PC-9 (cell line): ENCODE measurements around the gene SELPLG. TPM values are rescaled to one million over a fixed set of nuclear protein-coding genes. Genes with fewer than 3 reads are reported as not detected.

Experiments
- BruUV-seq: library from RNA; stranded (reverse); fragments of 400-500 nt; replicated peaks from 2 replicates; lab custom pipeline; 2021; lab: Mats Ljungman, UMichigan
- CTCF ChIA-PET: fragments of 300-600 bp; sonication (Branson Sonifier 250); formaldehyde crosslinking; loops from one replicate; lab custom pipeline; 2022; ENCODE audit warnings: antibody characterized with exemption; lab: Charles Lee
- POLR2A ChIA-PET: fragments of 300-600 bp; sonication (Branson Sonifier 250); formaldehyde crosslinking; loops from one replicate; lab custom pipeline; 2022; ENCODE audit warnings: antibody characterized with exemption; ENCODE audit not compliant: unreplicated experiment; lab: Charles Lee
- DNase-seq, 2 experiments: peaks; one replicate each; pipeline versions ENCODE4 v3.0.0 to v3.0.0-alpha.2; 2015 to 2022; ENCODE audit warnings: mixed read lengths in 1 of 2
- H2AFZ ChIP-seq: fragments of 200-600 bp; sonication (generic); 2 replicates; pipeline ENCODE4 v1.8.1; 2017; ENCODE audit warnings: antibody characterized with exemption
- H3F3A ChIP-seq: fragments of 200-600 bp; sonication (generic); 2 replicates; pipeline ENCODE4 v1.8.1; 2017; ENCODE audit warnings: antibody characterized with exemption, mild to moderate bottlenecking, low read depth; ENCODE audit not compliant: insufficient read depth
- H3K27ac ChIP-seq: fragments of 200-600 bp; sonication (generic); 2 replicates; pipeline ENCODE4 v1.6.1; 2016; ENCODE audit warnings: mixed run types
- H3K27me3 ChIP-seq: fragments of 200-600 bp; sonication (generic); 2 replicates; pipeline ENCODE4 v1.6.1; 2016; ENCODE audit warnings: low read depth, mixed run types; ENCODE audit not compliant: insufficient read depth
- H3K36me3 ChIP-seq: fragments of 200-600 bp; sonication (generic); 2 replicates; pipeline ENCODE4 v1.6.1; 2016; ENCODE audit warnings: low read depth, mixed run types
- H3K4me1 ChIP-seq: fragments of 200-600 bp; sonication (generic); replicated peaks from 2 replicates; pipeline ENCODE4 v1.6.1; 2016; ENCODE audit warnings: mixed run types; ENCODE audit not compliant: insufficient read depth
- H3K4me2 ChIP-seq: fragments of 200-600 bp; sonication (generic); 2 replicates; pipeline ENCODE4 v1.6.1; 2017; ENCODE audit warnings: mixed run types
- H3K4me3 ChIP-seq: fragments of 200-600 bp; sonication (generic); 2 replicates; pipeline ENCODE4 v1.6.1; 2016; ENCODE audit warnings: mixed run types
- H3K79me2 ChIP-seq: fragments of 200-600 bp; sonication (generic); 2 replicates; pipeline ENCODE4 v1.6.1; 2017; ENCODE audit warnings: low read depth, mixed run types
- H3K9me2 ChIP-seq: fragments of 200-600 bp; sonication (generic); 2 replicates; pipeline ENCODE4 v1.8.1; 2017; ENCODE audit warnings: mild to moderate bottlenecking; ENCODE audit not compliant: insufficient read depth
- H3K9me3 ChIP-seq: fragments of 200-600 bp; sonication (generic); 2 replicates; pipeline ENCODE4 v1.8.1; 2016; ENCODE audit warnings: low read depth; ENCODE audit not compliant: insufficient read depth
- H4K20me1 ChIP-seq: fragments of 200-600 bp; sonication (generic); 2 replicates; pipeline ENCODE4 v1.8.1; 2017; ENCODE audit not compliant: insufficient read depth
- EZH2 ChIP-seq: fragments of 200-600 bp; sonication (generic); IDR thresholded peaks from 2 replicates; pipeline ENCODE4 v1.8.0; 2017; ENCODE audit warnings: antibody characterized with exemption, low read depth
- intact Hi-C: fragments of 100-400 bp; cut with micrococcal nuclease; formaldehyde crosslinking; loops from one replicate; pipeline ENCODE4 v1.10.0; 2022; ENCODE audit not compliant: unreplicated experiment
- total RNA-seq: library from RNA; stranded (reverse); gene quantifications from 2 replicates; pipeline ENCODE4 v1.2.3, GENCODE V29; 2021
- TF ChIP-seq, protein P1 (sequence below): fragments of 200-600 bp; sonication (generic); conservative IDR thresholded peaks from 2 replicates; pipeline ENCODE4 v1.6.1; 2017; ENCODE audit warnings: mixed run types, antibody characterized with exemption, mild to moderate bottlenecking, moderate library complexity

The SELPLG gene
- total RNA-seq, 1 experiment from 2014 or later: 0.96 TPM

DNA sequence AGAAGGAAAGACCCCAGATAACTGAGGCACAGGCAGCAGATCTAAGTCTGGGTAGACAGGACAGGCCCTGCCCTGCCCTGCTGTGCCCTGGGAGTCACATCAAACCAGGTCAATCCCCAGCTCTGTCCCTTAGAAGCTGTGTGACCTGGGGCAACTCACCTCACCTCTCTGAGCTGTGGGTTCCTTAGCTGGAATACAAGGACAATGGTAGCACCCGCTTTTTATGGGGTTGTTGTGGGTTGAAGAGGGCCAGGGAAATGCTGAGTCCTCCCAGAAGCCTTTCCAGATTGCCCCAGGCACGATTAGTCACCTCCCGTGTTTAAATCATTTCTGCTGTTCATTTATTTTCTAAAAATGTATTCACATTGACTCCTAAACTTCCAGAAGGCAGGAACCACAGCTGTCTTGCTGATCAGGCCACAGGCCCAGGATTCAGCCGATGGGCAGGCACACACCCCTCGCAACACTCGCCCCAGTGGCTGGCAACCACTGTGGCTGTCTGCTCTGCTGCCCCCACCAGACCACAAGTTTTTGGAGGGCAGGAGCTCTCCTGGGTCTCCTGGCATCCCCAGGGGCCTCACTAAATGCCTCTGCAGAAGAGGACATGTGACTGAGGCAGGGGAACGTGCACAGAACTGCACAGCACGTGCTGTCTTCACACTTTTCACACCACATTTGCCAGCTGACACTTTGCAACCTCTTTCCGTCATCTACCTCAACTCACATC is 3.0 kb downstream of the SELPLG start:
- peaks cover 38% of the 10 kb centered on the region for H3K4me1 ChIP-seq
- TF ChIP-seq, protein P1, sequence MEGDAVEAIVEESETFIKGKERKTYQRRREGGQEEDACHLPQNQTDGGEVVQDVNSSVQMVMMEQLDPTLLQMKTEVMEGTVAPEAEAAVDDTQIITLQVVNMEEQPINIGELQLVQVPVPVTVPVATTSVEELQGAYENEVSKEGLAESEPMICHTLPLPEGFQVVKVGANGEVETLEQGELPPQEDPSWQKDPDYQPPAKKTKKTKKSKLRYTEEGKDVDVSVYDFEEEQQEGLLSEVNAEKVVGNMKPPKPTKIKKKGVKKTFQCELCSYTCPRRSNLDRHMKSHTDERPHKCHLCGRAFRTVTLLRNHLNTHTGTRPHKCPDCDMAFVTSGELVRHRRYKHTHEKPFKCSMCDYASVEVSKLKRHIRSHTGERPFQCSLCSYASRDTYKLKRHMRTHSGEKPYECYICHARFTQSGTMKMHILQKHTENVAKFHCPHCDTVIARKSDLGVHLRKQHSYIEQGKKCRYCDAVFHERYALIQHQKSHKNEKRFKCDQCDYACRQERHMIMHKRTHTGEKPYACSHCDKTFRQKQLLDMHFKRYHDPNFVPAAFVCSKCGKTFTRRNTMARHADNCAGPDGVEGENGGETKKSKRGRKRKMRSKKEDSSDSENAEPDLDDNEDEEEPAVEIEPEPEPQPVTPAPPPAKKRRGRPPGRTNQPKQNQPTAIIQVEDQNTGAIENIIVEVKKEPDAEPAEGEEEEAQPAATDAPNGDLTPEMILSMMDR: no peak
- no peak for TF ChIP-seq EZH2
- intact Hi-C loops: no loop called here
- no peaks in the 10 kb centered on the region for H3K36me3 ChIP-seq
- peaks cover 30% of the 10 kb centered on the region for H3F3A ChIP-seq
- BruUV-seq: no TSS peak
- no peaks in the 10 kb centered on the region for H3K27me3 ChIP-seq
- peak overlapping the region; percentile 40; the same call in 1 of the 2 replicates for H3K27ac ChIP-seq
- H3K9me2 ChIP-seq: no peaks in the 10 kb centered on the region
- no peaks in the 10 kb centered on the region for H3K9me3 ChIP-seq
- no peak overlapping the region for H2AFZ ChIP-seq
- ChIA-PET POLR2A (interaction anchor here (0.5 to 0.7 kb wide), 3 partner anchors 15 to 68 kb away, joined by 3 to 7 read pairs (median 6); partner anchors contain the start of gene ISCU), CTCF (interaction anchor here (0.7 kb wide), 1 partner anchor 74 kb away, joined by 4 read pairs; no protein-coding TSS in a partner anchor)
- peak overlapping the region; percentile 62 for H3K4me2 ChIP-seq
- H4K20me1 ChIP-seq: no peaks in the 10 kb centered on the region
- peak; percentile 49 to 74 for DNase-seq
- H3K4me3 ChIP-seq: no peak overlapping the region
- H3K79me2 ChIP-seq: no peaks in the 10 kb centered on the region

DNA sequence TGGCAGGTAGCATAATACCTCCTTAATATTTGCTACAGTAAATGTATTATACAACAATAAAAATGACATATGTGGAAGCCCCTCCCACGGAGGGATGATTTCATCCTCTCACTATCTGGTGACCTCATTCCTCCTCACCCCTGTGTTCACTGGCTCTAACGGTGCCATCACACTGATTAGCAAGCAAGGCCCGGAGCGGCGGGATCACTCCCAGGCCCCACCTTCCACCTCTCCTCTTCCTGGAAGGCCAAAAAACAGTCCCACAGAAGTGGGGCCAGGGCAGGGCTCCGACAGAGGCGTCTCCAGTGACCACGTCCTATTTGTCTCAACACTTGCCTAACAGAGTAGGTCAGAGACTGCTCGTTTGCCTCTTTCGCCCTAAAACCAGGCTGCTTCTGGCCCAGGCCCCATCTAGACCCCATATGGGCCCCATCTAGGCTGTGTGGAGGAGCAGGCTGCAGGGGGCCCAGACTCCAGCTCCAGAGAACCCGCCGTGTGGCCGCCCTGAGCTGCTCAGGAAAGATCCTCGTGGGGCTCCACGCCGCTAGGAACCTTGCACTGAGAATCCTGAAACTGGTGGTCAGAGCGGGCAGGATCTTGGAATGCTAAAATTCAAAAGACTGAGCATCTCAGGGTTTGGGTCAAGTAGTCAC is 3.7 kb downstream of the SELPLG start:
- intact Hi-C loops: loop anchor here (2.0 kb wide), 1 partner anchor 15 kb away; no protein-coding TSS in a partner anchor
- POLR2A ChIA-PET: interaction anchor here (0.5 kb wide), 1 partner anchor 875 kb away, joined by 4 read pairs; no protein-coding TSS in a partner anchor
- H3K4me1 ChIP-seq: peaks cover 38% of the 10 kb centered on the region

DNA sequence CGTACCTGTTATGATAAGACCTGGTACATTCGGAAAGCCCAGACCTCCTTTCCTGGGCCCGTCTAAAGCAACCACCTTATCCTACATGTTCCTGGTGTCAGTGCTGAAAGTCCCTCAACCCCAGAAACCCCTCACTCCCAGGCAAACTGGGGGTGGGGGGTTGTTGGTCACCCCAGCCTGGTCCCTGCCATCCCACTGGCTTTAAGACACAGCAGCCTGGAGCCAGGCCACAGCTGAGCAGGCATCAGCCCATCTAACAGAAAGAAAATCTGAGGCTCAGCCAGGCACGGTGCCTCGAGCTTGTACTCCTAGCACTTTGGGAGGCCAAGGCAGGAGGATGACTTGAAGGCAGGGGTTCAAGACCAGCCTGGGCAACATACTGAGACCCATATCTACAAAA is 4.5 kb downstream of the SELPLG start:
- H3K4me2 ChIP-seq: peak overlapping the region; percentile 62
- H2AFZ ChIP-seq: no peak overlapping the region
- no peak overlapping the region for H3K27ac ChIP-seq
- H3K9me2 ChIP-seq: no peaks in the 10 kb centered on the region
- peaks cover 28% of the 10 kb centered on the region for H3F3A ChIP-seq
- BruUV-seq: TSS peak; percentile 30
- H3K4me1 ChIP-seq: peaks cover 38% of the 10 kb centered on the region
- no peaks in the 10 kb centered on the region for H3K36me3 ChIP-seq
- no peaks in the 10 kb centered on the region for H3K27me3 ChIP-seq
- H4K20me1 ChIP-seq: no peaks in the 10 kb centered on the region
- TF ChIP-seq, protein P1: no peak
- TF ChIP-seq EZH2: no peak
- DNase-seq: no peak
- ChIA-PET POLR2A (interaction anchor here (0.5 kb wide), 1 partner anchor 874 kb away, joined by 4 read pairs; no protein-coding TSS in a partner anchor), CTCF (interaction anchor here (1.0 kb wide), 1 partner anchor 12 kb away, joined by 4 read pairs; no protein-coding TSS in a partner anchor)
- intact Hi-C loops: loop anchor here (2.0 kb wide), 1 partner anchor 16 kb away; no protein-coding TSS in a partner anchor
- H3K79me2 ChIP-seq: no peaks in the 10 kb centered on the region
- H3K4me3 ChIP-seq: no peak overlapping the region
- H3K9me3 ChIP-seq: no peaks in the 10 kb centered on the region

More for the DNA sequence above, 3.7 kb downstream of the SELPLG start:
- TSS peak; percentile 86 for BruUV-seq
- Histone ChIP-seq H2AFZ (no peak overlapping the region), H3K36me3 (no peaks in the 10 kb centered on the region), H3K4me3 (no peak overlapping the region), H4K20me1 (no peaks in the 10 kb centered on the region), H3K9me3 (no peaks in the 10 kb centered on the region), H3K9me2 (no peaks in the 10 kb centered on the region), H3K79me2 (no peaks in the 10 kb centered on the region), H3K4me2 (peak overlapping the region; percentile 62), H3F3A (peaks cover 28% of the 10 kb centered on the region), H3K27me3 (no peaks in the 10 kb centered on the region), H3K27ac (peak overlapping the region; percentile 40; the same call in 1 of the 2 replicates)
- DNase-seq: peak; percentile 58
- CTCF ChIA-PET: interaction anchor here (1.0 kb wide), 1 partner anchor 11 kb away, joined by 4 read pairs; no protein-coding TSS in a partner anchor
- TF ChIP-seq, protein P1: no peak
- no peak for TF ChIP-seq EZH2
